Measurements from ENCODE around the gene MIX23. TPM values are rescaled to one million over a fixed set of nuclear protein-coding genes. Genes with fewer than 3 reads are reported as not detected.

Gene MIX23
- total RNA-seq, 1 donor from 2014 or later, result 33.2 TPM

DNA sequence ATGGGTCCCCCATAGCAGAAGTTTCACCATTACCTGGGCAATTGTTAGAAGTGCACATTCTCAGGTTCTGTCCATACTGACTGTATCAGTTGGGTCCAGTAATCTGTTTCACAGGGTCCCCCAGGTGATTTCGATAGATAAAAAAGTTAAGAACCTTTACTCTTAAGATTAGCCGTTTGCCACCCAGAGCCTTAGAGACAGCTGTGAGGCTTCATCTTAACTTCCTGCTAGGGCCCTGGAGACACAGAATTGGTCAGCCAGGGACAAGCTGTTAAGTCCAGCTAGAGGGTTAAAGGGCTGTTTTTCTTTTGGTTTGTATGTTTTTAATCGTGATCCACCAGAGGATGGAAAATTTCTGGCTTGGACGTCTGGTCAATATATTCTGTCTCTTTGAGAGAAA, 7.6 kb upstream of the MIX23 start:
- H3K4me3 Mint-ChIP-seq (ENCODE audit: unreplicated experiment), result no peak overlapping the region
- H3K4me1 Mint-ChIP-seq (ENCODE audit: unreplicated experiment), result no peaks in the 10 kb centered on the region
- DNase-seq (ENCODE audit: low spot score), result no peak
- H3K27ac Mint-ChIP-seq (ENCODE audit: unreplicated experiment), result no peak overlapping the region
- peaks cover 3% of the 10 kb centered on the region for H3K27me3 Mint-ChIP-seq (ENCODE audit: unreplicated experiment)
- no peaks in the 10 kb centered on the region for H3K36me3 Mint-ChIP-seq (ENCODE audit: low read depth, unreplicated experiment)
- TF ChIP-seq, protein P1, sequence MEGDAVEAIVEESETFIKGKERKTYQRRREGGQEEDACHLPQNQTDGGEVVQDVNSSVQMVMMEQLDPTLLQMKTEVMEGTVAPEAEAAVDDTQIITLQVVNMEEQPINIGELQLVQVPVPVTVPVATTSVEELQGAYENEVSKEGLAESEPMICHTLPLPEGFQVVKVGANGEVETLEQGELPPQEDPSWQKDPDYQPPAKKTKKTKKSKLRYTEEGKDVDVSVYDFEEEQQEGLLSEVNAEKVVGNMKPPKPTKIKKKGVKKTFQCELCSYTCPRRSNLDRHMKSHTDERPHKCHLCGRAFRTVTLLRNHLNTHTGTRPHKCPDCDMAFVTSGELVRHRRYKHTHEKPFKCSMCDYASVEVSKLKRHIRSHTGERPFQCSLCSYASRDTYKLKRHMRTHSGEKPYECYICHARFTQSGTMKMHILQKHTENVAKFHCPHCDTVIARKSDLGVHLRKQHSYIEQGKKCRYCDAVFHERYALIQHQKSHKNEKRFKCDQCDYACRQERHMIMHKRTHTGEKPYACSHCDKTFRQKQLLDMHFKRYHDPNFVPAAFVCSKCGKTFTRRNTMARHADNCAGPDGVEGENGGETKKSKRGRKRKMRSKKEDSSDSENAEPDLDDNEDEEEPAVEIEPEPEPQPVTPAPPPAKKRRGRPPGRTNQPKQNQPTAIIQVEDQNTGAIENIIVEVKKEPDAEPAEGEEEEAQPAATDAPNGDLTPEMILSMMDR (IDR thresholded peaks at IDR 0.05; ENCODE audit: unreplicated experiment), result no peak
- H3K9me3 Mint-ChIP-seq (ENCODE audit: unreplicated experiment), result no peaks in the 10 kb centered on the region

DNA sequence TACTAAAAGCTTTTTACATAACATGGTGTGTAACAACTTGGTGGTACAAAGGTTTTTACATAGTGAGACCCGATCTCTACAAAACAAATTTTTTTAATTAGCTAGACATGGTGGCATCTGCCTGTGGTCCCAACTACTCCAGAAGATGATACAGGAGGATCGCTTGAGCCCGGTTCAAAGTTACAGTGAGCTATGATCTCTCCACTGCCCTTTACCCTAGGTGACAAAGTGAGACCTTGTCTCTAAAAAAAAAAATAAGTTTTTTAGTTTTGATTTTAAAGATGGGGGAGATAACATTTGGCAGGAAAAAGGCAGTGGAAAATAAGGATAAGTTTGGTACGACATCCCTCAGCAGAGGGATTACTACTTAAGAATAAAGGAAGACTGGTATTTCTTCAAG, 6.9 kb upstream of the MIX23 start:
- H3K27me3 Mint-ChIP-seq (ENCODE audit: unreplicated experiment), result peaks cover under 1% of the 10 kb centered on the region
- no peak for DNase-seq (ENCODE audit: low spot score)
- no peaks in the 10 kb centered on the region for H3K9me3 Mint-ChIP-seq (ENCODE audit: unreplicated experiment)
- H3K4me3 Mint-ChIP-seq (ENCODE audit: unreplicated experiment), result no peak overlapping the region
- no peak overlapping the region for H3K27ac Mint-ChIP-seq (ENCODE audit: unreplicated experiment)
- no peaks in the 10 kb centered on the region for H3K36me3 Mint-ChIP-seq (ENCODE audit: low read depth, unreplicated experiment)
- TF ChIP-seq, protein P1 (IDR thresholded peaks at IDR 0.05; ENCODE audit: unreplicated experiment), result no peak
- no peaks in the 10 kb centered on the region for H3K4me1 Mint-ChIP-seq (ENCODE audit: unreplicated experiment)

DNA sequence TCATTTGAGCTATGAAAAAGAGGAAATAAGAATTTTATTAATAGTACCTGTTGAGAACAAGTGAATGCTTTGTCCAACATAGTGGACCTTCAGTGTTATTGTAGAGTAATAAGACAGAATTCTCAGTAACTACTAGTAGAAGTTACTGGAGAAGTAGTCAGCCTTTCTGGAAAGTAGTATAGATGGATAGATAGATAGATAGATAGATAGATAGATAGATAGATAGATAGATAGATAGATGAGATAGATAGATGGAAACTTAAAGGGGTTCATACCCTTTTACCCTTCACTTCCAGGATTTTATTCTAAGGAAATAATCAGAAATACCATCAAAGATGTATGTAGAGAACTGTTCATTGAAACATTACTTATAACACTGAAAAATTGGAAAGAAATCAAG, 6.2 kb upstream of the MIX23 start:
- Mint-ChIP-seq H3K27me3 (ENCODE audit: unreplicated experiment) (no peaks in the 10 kb centered on the region), H3K9me3 (ENCODE audit: unreplicated experiment) (no peaks in the 10 kb centered on the region), H3K4me1 (ENCODE audit: unreplicated experiment) (peaks cover 4% of the 10 kb centered on the region), H3K4me3 (ENCODE audit: unreplicated experiment) (no peak overlapping the region), H3K27ac (ENCODE audit: unreplicated experiment) (no peak overlapping the region), H3K36me3 (ENCODE audit: low read depth, unreplicated experiment) (no peaks in the 10 kb centered on the region)
- TF ChIP-seq, protein P1 (IDR thresholded peaks at IDR 0.05; ENCODE audit: unreplicated experiment), result no peak
- DNase-seq (ENCODE audit: low spot score), result no peak

DNA sequence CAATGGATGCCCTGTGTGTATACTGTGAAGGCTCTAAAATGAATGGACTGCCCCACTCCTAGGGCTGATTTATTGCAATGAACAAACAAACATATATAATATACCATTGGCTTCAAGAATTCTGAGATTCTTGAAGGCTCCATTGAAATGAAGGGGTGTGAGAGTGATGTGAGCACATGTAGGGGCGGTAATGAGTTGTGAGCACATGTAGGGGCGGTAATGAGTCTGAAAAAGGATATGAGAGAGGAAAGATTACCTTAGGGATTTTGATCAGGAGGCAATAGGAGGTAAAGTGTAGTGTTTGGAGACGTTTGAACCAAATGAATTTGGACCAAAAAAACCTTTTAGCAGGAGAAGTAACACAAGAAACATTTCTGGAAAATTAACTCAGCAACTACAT, 4.7 kb upstream of the MIX23 start:
- Mint-ChIP-seq H3K4me1 (ENCODE audit: unreplicated experiment) (peaks cover 10% of the 10 kb centered on the region), H3K27me3 (ENCODE audit: unreplicated experiment) (no peaks in the 10 kb centered on the region), H3K4me3 (ENCODE audit: unreplicated experiment) (no peak overlapping the region), H3K9me3 (ENCODE audit: unreplicated experiment) (no peaks in the 10 kb centered on the region), H3K36me3 (ENCODE audit: low read depth, unreplicated experiment) (no peaks in the 10 kb centered on the region), H3K27ac (ENCODE audit: unreplicated experiment) (no peak overlapping the region)
- TF ChIP-seq, protein P1 (IDR thresholded peaks at IDR 0.05; ENCODE audit: unreplicated experiment), result no peak
- DNase-seq (ENCODE audit: low spot score), result no peak

DNA sequence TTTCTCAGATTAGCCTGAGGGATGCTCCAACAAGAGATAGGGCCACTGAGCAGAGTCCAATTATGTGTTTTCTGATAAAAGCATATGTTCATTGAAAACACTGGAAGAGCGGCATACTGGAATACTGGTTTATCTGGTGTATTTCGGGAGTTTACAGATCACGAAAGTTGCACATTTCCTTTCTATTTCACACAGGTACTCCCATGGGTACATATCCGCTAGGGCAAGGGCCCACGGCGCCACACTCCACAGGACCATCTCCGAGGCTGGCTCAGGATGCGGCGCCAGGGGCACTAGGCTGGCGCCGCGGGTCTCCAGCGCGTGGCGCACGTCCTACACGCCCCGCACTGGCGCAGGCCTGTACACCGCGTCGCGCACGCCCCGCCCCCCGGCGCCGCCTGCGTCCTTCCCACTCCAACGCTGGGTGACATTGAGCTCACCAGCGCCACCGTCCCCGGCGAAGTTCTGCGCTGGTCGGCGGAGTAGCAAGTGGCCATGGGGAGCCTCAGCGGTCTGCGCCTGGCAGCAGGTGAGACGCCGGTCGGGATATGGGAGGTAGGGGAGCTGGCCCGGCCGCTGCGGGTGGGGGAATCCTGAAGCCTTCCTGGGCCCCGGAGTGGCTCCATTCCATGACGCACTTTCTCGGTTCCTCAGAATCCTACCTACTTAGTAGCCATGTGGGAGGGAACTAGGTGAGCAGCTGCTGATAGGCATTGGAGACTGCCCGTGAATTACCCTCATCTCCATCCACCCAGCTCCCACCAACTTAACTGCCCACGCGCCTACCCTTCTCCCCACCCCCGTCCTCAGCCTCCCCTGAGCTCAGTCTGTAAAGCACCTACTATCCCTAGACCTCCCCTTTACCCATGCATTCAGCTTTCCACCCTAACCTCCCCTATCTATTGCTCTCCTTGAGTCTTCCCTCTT, 1.0 kb upstream of the MIX23 start, which contains the start of gene FAM162A:
Gene FAM162A, plus strand, starts transcription at position 412 of the 927 bp plus-strand sequence. Its CDS starts 84 bp downstream, at position 496.
- Mint-ChIP-seq H3K4me1 (ENCODE audit: unreplicated experiment) (peaks cover 17% of the 10 kb centered on the region), H3K9me3 (ENCODE audit: unreplicated experiment) (no peaks in the 10 kb centered on the region), H3K4me3 (ENCODE audit: unreplicated experiment) (peak within 1 kb of the TSS; percentile 96), H3K27ac (ENCODE audit: unreplicated experiment) (peak within 1 kb of the TSS; percentile 90), H3K27me3 (ENCODE audit: unreplicated experiment) (no peaks in the 10 kb centered on the region), H3K36me3 (ENCODE audit: low read depth, unreplicated experiment) (no peaks in the 10 kb centered on the region)
- peak; percentile 97 for DNase-seq (ENCODE audit: low spot score)
- TF ChIP-seq, protein P1 (IDR thresholded peaks at IDR 0.05; ENCODE audit: unreplicated experiment), result peak; percentile 25
